ENCODE measurements around the gene TMEM245.

The TMEM245 gene

DNA sequence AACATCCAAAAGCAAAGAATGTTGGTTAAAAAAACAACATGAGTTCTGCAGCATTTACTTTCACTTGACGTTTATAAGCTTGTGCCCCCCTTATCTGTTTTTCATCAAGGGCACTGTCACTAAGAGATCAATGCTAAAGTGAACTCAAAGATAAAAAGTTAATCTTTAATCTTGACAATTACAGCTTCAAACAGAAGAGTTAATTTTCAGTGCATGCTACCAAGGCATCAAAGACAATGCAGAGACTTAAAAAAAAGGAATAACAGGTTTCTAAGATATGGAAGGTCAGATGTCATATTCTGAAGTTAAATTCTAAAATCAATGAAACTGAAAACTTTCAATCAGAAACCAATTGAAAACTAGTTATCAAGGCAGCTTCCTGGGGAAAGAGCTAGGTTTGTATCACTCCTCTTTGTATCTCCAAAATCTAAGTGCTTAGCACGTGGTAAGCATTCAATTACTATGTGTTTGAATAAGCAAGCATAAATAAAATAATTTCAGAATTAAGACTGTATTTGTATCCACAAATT is 37.6 kb downstream of the TMEM245 start:
- no peak overlapping the region for H3K27ac ChIP-seq (ENCODE audit: low read depth, low read length)
- no peak overlapping the region for H3K56ac ChIP-seq (ENCODE audit: low read length)
- no peak overlapping the region for H3K4me3 ChIP-seq (ENCODE audit: low read length)
- H3K4me1 ChIP-seq (ENCODE audit: control insufficient read depth, low read depth, low read length), result no peaks in the 10 kb centered on the region
- no peak overlapping the region for H3K4me2 ChIP-seq (ENCODE audit: low read length)
- no peak overlapping the region for H2BK5ac ChIP-seq (ENCODE audit: low read length)
- H2BK120ac ChIP-seq (ENCODE audit: low read depth, low read length), result no peak overlapping the region
- H3K36me3 ChIP-seq (ENCODE audit: control insufficient read depth, insufficient read depth, low read length), result peaks cover 2% of the 10 kb centered on the region
- no CpG with 5 or more reads among the region's 2 CpGs for WGBS (ENCODE audit: extremely low coverage, insufficient coverage, low lambda C conversion rate)
- no peak overlapping the region for H4K5ac ChIP-seq (ENCODE audit: low read length)
- no peak overlapping the region for H3K18ac ChIP-seq (ENCODE audit: low read length)
- no peaks in the 10 kb centered on the region for H3K79me1 ChIP-seq (ENCODE audit: low read length)
- H3K79me2 ChIP-seq (ENCODE audit: control insufficient read depth, insufficient read depth, low read length), result no peaks in the 10 kb centered on the region
- no peak overlapping the region for H3K4ac ChIP-seq (ENCODE audit: low read depth, low read length)
- no peak overlapping the region for H2AK5ac ChIP-seq (ENCODE audit: low read length)
- H2BK15ac ChIP-seq (replicated peaks; ENCODE audit: low read depth), result no peak overlapping the region
- no peaks in the 10 kb centered on the region for H3K27me3 ChIP-seq (ENCODE audit: insufficient read depth, low read length, poor library complexity)
- DNase-seq, result no peak
- H3K23ac ChIP-seq (ENCODE audit: low read length), result no peak overlapping the region
- no peak overlapping the region for H4K8ac ChIP-seq (ENCODE audit: low read depth, low read length)
- H3K9ac ChIP-seq (ENCODE audit: low read length), result no peak overlapping the region

DNA sequence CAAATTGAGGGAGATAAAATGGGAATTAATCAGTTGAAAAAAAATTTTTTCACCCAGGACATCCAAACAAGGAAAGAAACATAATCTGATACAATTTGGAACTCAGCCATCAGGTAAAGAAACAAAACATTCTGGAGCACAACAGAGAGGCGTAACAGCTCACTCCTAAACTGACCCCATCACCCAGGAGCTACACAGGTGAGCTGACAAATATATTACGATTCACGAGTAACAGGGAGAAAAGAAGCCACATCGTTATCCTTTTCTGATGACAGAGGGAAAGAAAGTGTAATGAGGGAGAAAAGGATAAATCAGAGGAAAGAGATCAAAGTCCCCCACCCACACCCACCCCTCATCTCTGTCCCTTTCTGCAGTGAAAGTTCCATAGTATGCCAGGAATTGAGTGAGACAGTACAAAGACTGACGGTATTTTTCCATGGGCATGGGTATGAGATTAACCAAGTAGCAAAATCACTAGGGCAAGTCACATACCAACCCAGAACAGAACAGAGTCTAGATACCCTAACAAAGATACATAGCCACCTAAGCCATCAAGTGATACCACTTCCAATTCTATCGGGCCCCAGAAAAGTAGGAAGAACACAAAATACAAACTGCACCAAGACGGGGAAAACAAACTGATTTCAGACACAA is 45.4 kb downstream of the TMEM245 start:
- no peak overlapping the region for H3K27ac ChIP-seq (ENCODE audit: low read depth, low read length)
- no peak overlapping the region for H3K9ac ChIP-seq (ENCODE audit: low read length)
- H3K27me3 ChIP-seq (ENCODE audit: insufficient read depth, low read length, poor library complexity), result no peaks in the 10 kb centered on the region
- no peaks in the 10 kb centered on the region for H3K4me1 ChIP-seq (ENCODE audit: control insufficient read depth, low read depth, low read length)
- no peak overlapping the region for H2AK5ac ChIP-seq (ENCODE audit: low read length)
- H3K4me2 ChIP-seq (ENCODE audit: low read length), result no peak overlapping the region
- H3K79me2 ChIP-seq (ENCODE audit: control insufficient read depth, insufficient read depth, low read length), result no peaks in the 10 kb centered on the region
- no peak overlapping the region for H3K18ac ChIP-seq (ENCODE audit: low read length)
- no peak overlapping the region for H3K4me3 ChIP-seq (ENCODE audit: low read length)
- no peak overlapping the region for H3K56ac ChIP-seq (ENCODE audit: low read length)
- H3K4ac ChIP-seq (ENCODE audit: low read depth, low read length), result no peak overlapping the region
- DNase-seq, result no peak
- no CpG with 5 or more reads among the region's 7 CpGs for WGBS (ENCODE audit: extremely low coverage, insufficient coverage, low lambda C conversion rate)
- no peak overlapping the region for H3K23ac ChIP-seq (ENCODE audit: low read length)
- no peak overlapping the region for H2BK120ac ChIP-seq (ENCODE audit: low read depth, low read length)
- no peak overlapping the region for H2BK15ac ChIP-seq (replicated peaks; ENCODE audit: low read depth)
- peaks cover 7% of the 10 kb centered on the region for H3K36me3 ChIP-seq (ENCODE audit: control insufficient read depth, insufficient read depth, low read length)
- no peak overlapping the region for H4K5ac ChIP-seq (ENCODE audit: low read length)
- no peak overlapping the region for H4K8ac ChIP-seq (ENCODE audit: low read depth, low read length)
- no peaks in the 10 kb centered on the region for H3K79me1 ChIP-seq (ENCODE audit: low read length)
- no peak overlapping the region for H2BK5ac ChIP-seq (ENCODE audit: low read length)

DNA sequence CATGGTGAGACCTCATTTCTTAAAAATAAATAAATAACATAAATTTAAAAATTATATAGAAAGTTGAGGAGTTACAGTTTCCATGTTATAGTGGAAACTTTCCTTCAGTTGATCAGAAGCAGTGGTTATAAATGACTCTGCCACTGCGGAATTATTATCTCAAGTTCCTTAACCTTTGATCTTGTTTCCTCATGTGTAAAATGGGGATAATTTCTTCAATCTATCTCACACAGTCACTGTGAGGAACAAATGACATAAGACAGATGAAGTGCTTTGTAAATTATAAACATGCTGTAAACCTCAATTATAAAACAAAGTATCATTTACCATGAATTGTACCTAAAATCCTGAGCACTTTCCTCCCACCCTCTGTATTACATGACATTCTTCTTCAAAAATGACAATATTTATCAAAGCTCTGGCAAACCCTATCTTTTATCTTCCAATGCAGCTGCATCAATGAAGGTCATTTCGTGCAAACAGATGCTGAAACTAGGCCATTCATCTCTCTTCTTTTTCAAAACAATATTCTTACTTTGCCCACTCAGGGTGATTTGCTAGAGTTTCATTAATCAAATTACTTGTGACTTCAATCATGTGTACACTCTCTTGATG is 46.8 kb downstream of the TMEM245 start:
- Histone ChIP-seq H3K79me2 (ENCODE audit: control insufficient read depth, insufficient read depth, low read length) (no peaks in the 10 kb centered on the region), H3K27ac (ENCODE audit: low read depth, low read length) (no peak overlapping the region), H3K4me2 (ENCODE audit: low read length) (no peak overlapping the region), H3K27me3 (ENCODE audit: insufficient read depth, low read length, poor library complexity) (no peaks in the 10 kb centered on the region), H3K4me3 (ENCODE audit: low read length) (no peak overlapping the region), H2BK5ac (ENCODE audit: low read length) (no peak overlapping the region), H3K23ac (ENCODE audit: low read length) (no peak overlapping the region), H3K4me1 (ENCODE audit: control insufficient read depth, low read depth, low read length) (no peaks in the 10 kb centered on the region), H4K8ac (ENCODE audit: low read depth, low read length) (no peak overlapping the region), H2AK5ac (ENCODE audit: low read length) (no peak overlapping the region), H3K79me1 (ENCODE audit: low read length) (no peaks in the 10 kb centered on the region), H3K18ac (ENCODE audit: low read length) (no peak overlapping the region), H2BK15ac (replicated peaks; ENCODE audit: low read depth) (no peak overlapping the region), H4K5ac (ENCODE audit: low read length) (no peak overlapping the region), H3K36me3 (ENCODE audit: control insufficient read depth, insufficient read depth, low read length) (peaks cover 5% of the 10 kb centered on the region), H3K56ac (ENCODE audit: low read length) (no peak overlapping the region), H3K4ac (ENCODE audit: low read depth, low read length) (no peak overlapping the region), H2BK120ac (ENCODE audit: low read depth, low read length) (no peak overlapping the region), H3K9ac (ENCODE audit: low read length) (no peak overlapping the region)
- no peak for DNase-seq
- no CpG with 5 or more reads among the region's 2 CpGs for WGBS (ENCODE audit: extremely low coverage, insufficient coverage, low lambda C conversion rate)

DNA sequence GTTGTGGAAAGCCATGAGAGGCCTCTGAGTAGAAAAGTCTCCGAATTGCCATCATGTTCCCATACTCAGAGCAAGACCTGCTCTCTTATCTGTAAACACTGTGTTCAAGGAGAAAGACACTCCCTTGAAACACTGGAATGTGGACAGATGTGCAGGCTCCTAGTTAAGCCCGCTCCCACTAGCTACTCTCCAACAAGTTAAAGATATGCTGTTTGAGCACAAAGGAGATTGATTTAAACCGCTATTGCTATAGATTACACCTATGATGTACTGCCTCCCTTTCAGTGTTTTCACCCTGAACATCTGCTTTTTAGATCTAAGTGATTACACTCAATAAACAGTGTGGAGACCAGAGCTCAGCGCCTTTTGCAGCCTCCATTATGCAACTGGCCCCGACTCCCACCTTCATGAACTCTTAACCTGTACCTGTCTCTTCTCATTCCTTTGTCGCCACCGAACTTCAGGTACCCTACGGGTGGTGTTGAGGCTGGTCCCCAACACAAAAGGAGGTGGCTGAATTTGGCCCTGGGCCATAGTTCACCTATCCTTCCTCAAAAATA is 47.5 kb downstream of the TMEM245 start:
- no peak overlapping the region for H2BK5ac ChIP-seq (ENCODE audit: low read length)
- H3K4me2 ChIP-seq (ENCODE audit: low read length), result no peak overlapping the region
- no peak overlapping the region for H3K4ac ChIP-seq (ENCODE audit: low read depth, low read length)
- H3K4me3 ChIP-seq (ENCODE audit: low read length), result no peak overlapping the region
- H3K18ac ChIP-seq (ENCODE audit: low read length), result no peak overlapping the region
- H2BK120ac ChIP-seq (ENCODE audit: low read depth, low read length), result no peak overlapping the region
- H3K23ac ChIP-seq (ENCODE audit: low read length), result no peak overlapping the region
- no CpG with 5 or more reads among the region's 8 CpGs for WGBS (ENCODE audit: extremely low coverage, insufficient coverage, low lambda C conversion rate)
- peaks cover 5% of the 10 kb centered on the region for H3K36me3 ChIP-seq (ENCODE audit: control insufficient read depth, insufficient read depth, low read length)
- no peak overlapping the region for H4K8ac ChIP-seq (ENCODE audit: low read depth, low read length)
- H3K79me1 ChIP-seq (ENCODE audit: low read length), result no peaks in the 10 kb centered on the region
- no peak overlapping the region for H3K27ac ChIP-seq (ENCODE audit: low read depth, low read length)
- H2BK15ac ChIP-seq (replicated peaks; ENCODE audit: low read depth), result no peak overlapping the region
- H3K9ac ChIP-seq (ENCODE audit: low read length), result no peak overlapping the region
- no peak overlapping the region for H3K56ac ChIP-seq (ENCODE audit: low read length)
- no peak for DNase-seq
- no peaks in the 10 kb centered on the region for H3K4me1 ChIP-seq (ENCODE audit: control insufficient read depth, low read depth, low read length)
- H3K79me2 ChIP-seq (ENCODE audit: control insufficient read depth, insufficient read depth, low read length), result no peaks in the 10 kb centered on the region
- H4K5ac ChIP-seq (ENCODE audit: low read length), result no peak overlapping the region
- H3K27me3 ChIP-seq (ENCODE audit: insufficient read depth, low read length, poor library complexity), result no peaks in the 10 kb centered on the region
- no peak overlapping the region for H2AK5ac ChIP-seq (ENCODE audit: low read length)

DNA sequence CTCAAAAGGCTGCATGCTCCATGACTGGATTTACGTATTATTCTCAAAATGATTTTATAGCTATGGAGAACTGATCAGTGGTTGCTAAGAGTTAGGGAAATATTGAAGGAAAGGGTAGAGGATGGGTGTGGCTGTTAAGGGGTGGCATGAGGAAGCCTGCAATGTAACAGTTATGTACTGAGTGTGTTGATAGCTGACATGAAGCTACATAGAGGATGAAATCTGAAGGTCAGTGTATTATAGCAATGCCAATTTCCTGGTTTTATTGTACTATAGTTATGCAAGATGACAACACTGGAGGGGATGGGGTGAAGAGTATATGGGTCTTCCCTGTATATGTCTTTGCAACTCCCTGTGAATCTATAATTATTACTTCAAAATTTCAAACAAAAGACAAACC is 51.0 kb downstream of the TMEM245 start:
- no peak overlapping the region for H2BK15ac ChIP-seq (replicated peaks; ENCODE audit: low read depth)
- no peak overlapping the region for H3K9ac ChIP-seq (ENCODE audit: low read length)
- peaks cover 5% of the 10 kb centered on the region for H3K36me3 ChIP-seq (ENCODE audit: control insufficient read depth, insufficient read depth, low read length)
- no peak overlapping the region for H3K56ac ChIP-seq (ENCODE audit: low read length)
- no peak overlapping the region for H2BK5ac ChIP-seq (ENCODE audit: low read length)
- H2AK5ac ChIP-seq (ENCODE audit: low read length), result no peak overlapping the region
- H3K79me2 ChIP-seq (ENCODE audit: control insufficient read depth, insufficient read depth, low read length), result no peaks in the 10 kb centered on the region
- H4K8ac ChIP-seq (ENCODE audit: low read depth, low read length), result no peak overlapping the region
- H2BK120ac ChIP-seq (ENCODE audit: low read depth, low read length), result no peak overlapping the region
- no peak overlapping the region for H4K5ac ChIP-seq (ENCODE audit: low read length)
- H3K23ac ChIP-seq (ENCODE audit: low read length), result no peak overlapping the region
- no peaks in the 10 kb centered on the region for H3K79me1 ChIP-seq (ENCODE audit: low read length)
- no peaks in the 10 kb centered on the region for H3K4me1 ChIP-seq (ENCODE audit: control insufficient read depth, low read depth, low read length)
- no peak overlapping the region for H3K4me2 ChIP-seq (ENCODE audit: low read length)
- H3K4ac ChIP-seq (ENCODE audit: low read depth, low read length), result no peak overlapping the region
- no peak overlapping the region for H3K27ac ChIP-seq (ENCODE audit: low read depth, low read length)
- H3K18ac ChIP-seq (ENCODE audit: low read length), result no peak overlapping the region
- no peak for DNase-seq
- no CpG with 5 or more reads among the region's 1 CpG for WGBS (ENCODE audit: extremely low coverage, insufficient coverage, low lambda C conversion rate)
- no peak overlapping the region for H3K4me3 ChIP-seq (ENCODE audit: low read length)
- H3K27me3 ChIP-seq (ENCODE audit: insufficient read depth, low read length, poor library complexity), result no peaks in the 10 kb centered on the region

Measured in mesendoderm (in vitro differentiated cells).